GM13977 (cell line): Measurements from ENCODE around the gene POMGNT2.

Experiments used
- DNase-seq: peaks from one replicate; pipeline ENCODE4 v3.0.0; 2012; ENCODE audit warnings: low spot score
- CTCF ChIP-seq: IDR thresholded peaks from 2 replicates; pipeline ENCODE4 v1.5.1; 2012; ENCODE audit warnings: mild to moderate bottlenecking, control low read depth; ENCODE audit not compliant: insufficient read depth; ENCODE audit errors: extremely low read depth, missing control alignments
- in situ Hi-C: fragments of 300-500 bp; cut with MboI; formaldehyde crosslinking; loops from one replicate; pipeline ENCODE4 v1.12.0; 2022; ENCODE audit warnings: low sequenced_read_pairs, low pct_unique_long_range_greater_than_20kb, mixed read lengths, inconsistent platforms; ENCODE audit not compliant: unreplicated experiment

Gene POMGNT2

GRCh38 chr3:43126536-43126935, 20.7 kb upstream of the POMGNT2 start:
- no peak for TF ChIP-seq CTCF
- in situ Hi-C loops, result no loop called here
- DNase-seq, result no peak

- in situ Hi-C loops, result no loop called here
- no peak for DNase-seq
- TF ChIP-seq CTCF, result no peak
Measured at GRCh38 chr3:43123895-43124294, 18.0 kb upstream of the POMGNT2 start.

- in situ Hi-C loops, result no loop called here
- DNase-seq, result no peak
- no peak for TF ChIP-seq CTCF
Measured at GRCh38 chr3:43120937-43121336, 15.1 kb upstream of the POMGNT2 start.

- no peak for TF ChIP-seq CTCF
- no peak for DNase-seq
- in situ Hi-C loops, result no loop called here
Measured at GRCh38 chr3:43117257-43117656, 11.4 kb upstream of the POMGNT2 start.

- TF ChIP-seq CTCF, result no peak
- no peak for DNase-seq
- in situ Hi-C loops, result no loop called here
Measured at GRCh38 chr3:43113671-43114070, 7.8 kb upstream of the POMGNT2 start.

- in situ Hi-C loops, result no loop called here
- no peak for DNase-seq
- no peak for TF ChIP-seq CTCF
Measured at GRCh38 chr3:43106293-43106628, 382 bp upstream of the POMGNT2 start.
